ENCODE data around the gene KRT6C. TPM values are rescaled to one million over a fixed set of nuclear protein-coding genes. Genes with fewer than 3 reads are reported as not detected.

The KRT6C gene
- total and polyA plus RNA-seq, 2 experiments from 2014 or later, result not detected

GRCh38 chr12:52436000-52436827 is 37.4 kb downstream of the KRT6C start:
- H4K20me1 ChIP-seq (ENCODE audit: insufficient read depth), result no peaks in the 10 kb centered on the region
- H3K36me3 ChIP-seq (ENCODE audit: low read depth), result no peaks in the 10 kb centered on the region
- no peak overlapping the region for H3K9ac ChIP-seq
- no peak overlapping the region for H3K4me3 ChIP-seq
- H3K27ac ChIP-seq, result no peak overlapping the region
- peaks cover 18% of the 10 kb centered on the region for H3F3A ChIP-seq (ENCODE audit: insufficient read depth)
- no peaks in the 10 kb centered on the region for H3K9me3 ChIP-seq (ENCODE audit: low read depth)
- peaks cover 10% of the 10 kb centered on the region; the same call in 1 of the 2 replicates for H3K27me3 ChIP-seq (replicated peaks; ENCODE audit: insufficient read depth)
- no peaks in the 10 kb centered on the region for H3K79me2 ChIP-seq (ENCODE audit: insufficient read depth)
- H3K4me1 ChIP-seq (ENCODE audit: insufficient read depth), result peaks cover 13% of the 10 kb centered on the region
- no peak overlapping the region for H2AFZ ChIP-seq
- DNase-seq, result peak; percentile 56
- H3K9me2 ChIP-seq (ENCODE audit: insufficient read depth), result no peaks in the 10 kb centered on the region
- H3K4me2 ChIP-seq (ENCODE audit: unreplicated experiment), result no peak overlapping the region
- in situ Hi-C loops (cut with MboI), result no loop called here
- TF ChIP-seq EZH2phosphoT487 (IDR thresholded peaks at IDR 0.05; ENCODE audit: insufficient read depth, low read depth), result no peak
- TF ChIP-seq EZH2 (IDR thresholded peaks at IDR 0.05; ENCODE audit: insufficient read depth, poor library complexity, severe bottlenecking), result no peak
- 62% methylated on average over 9 of the region's 9 CpGs for WGBS, 2 experiments (ENCODE audit: low coverage in 1 of 2, low lambda C conversion rate in 2 of 2, missing lambda C conversion rate in 2 of 2)

GRCh38 chr12:52435659-52435999 is 38.0 kb downstream of the KRT6C start:
- Histone ChIP-seq H3K9me3 (ENCODE audit: low read depth) (no peaks in the 10 kb centered on the region), H4K20me1 (ENCODE audit: insufficient read depth) (no peaks in the 10 kb centered on the region), H3F3A (ENCODE audit: insufficient read depth) (peaks cover 14% of the 10 kb centered on the region), H3K4me3 (no peak overlapping the region), H3K9ac (no peak overlapping the region), H3K27me3 (replicated peaks; ENCODE audit: insufficient read depth) (peaks cover 10% of the 10 kb centered on the region; the same call in 1 of the 2 replicates), H3K36me3 (ENCODE audit: low read depth) (no peaks in the 10 kb centered on the region), H2AFZ (no peak overlapping the region), H3K27ac (no peak overlapping the region), H3K9me2 (ENCODE audit: insufficient read depth) (no peaks in the 10 kb centered on the region), H3K4me1 (ENCODE audit: insufficient read depth) (peaks cover 7% of the 10 kb centered on the region), H3K79me2 (ENCODE audit: insufficient read depth) (no peaks in the 10 kb centered on the region), H3K4me2 (ENCODE audit: unreplicated experiment) (no peak overlapping the region)
- TF ChIP-seq EZH2phosphoT487 (IDR thresholded peaks at IDR 0.05; ENCODE audit: insufficient read depth, low read depth) (no peak), EZH2 (IDR thresholded peaks at IDR 0.05; ENCODE audit: insufficient read depth, poor library complexity, severe bottlenecking) (no peak)
- no peak for DNase-seq
- in situ Hi-C loops (cut with MboI), result no loop called here
- 96 to 98% methylated on average over 6 of the region's 6 CpGs for whole genome bisulfite sequencing, 2 experiments (ENCODE audit: low coverage in 1 of 2, low lambda C conversion rate in 2 of 2, missing lambda C conversion rate in 2 of 2)

GRCh38 chr12:52434760-52435530 is 38.7 kb downstream of the KRT6C start:
- H3K36me3 ChIP-seq (ENCODE audit: low read depth), result no peaks in the 10 kb centered on the region
- H3K27ac ChIP-seq, result no peak overlapping the region
- H2AFZ ChIP-seq, result no peak overlapping the region
- H3K27me3 ChIP-seq (replicated peaks; ENCODE audit: insufficient read depth), result peaks cover 15% of the 10 kb centered on the region
- H3K4me2 ChIP-seq (ENCODE audit: unreplicated experiment), result no peak overlapping the region
- H3K4me3 ChIP-seq, result no peak overlapping the region
- no peaks in the 10 kb centered on the region for H3K9me2 ChIP-seq (ENCODE audit: insufficient read depth)
- peaks cover 8% of the 10 kb centered on the region; the same call in 1 of the 2 replicates for H3F3A ChIP-seq (ENCODE audit: insufficient read depth)
- DNase-seq, result peak; percentile 29
- WGBS, 2 experiments (ENCODE audit: low coverage in 1 of 2, low lambda C conversion rate in 2 of 2, missing lambda C conversion rate in 2 of 2), result 90 to 92% methylated on average over 6 of the region's 6 CpGs
- no peak for TF ChIP-seq EZH2 (IDR thresholded peaks at IDR 0.05; ENCODE audit: insufficient read depth, poor library complexity, severe bottlenecking)
- TF ChIP-seq EZH2phosphoT487 (IDR thresholded peaks at IDR 0.05; ENCODE audit: insufficient read depth, low read depth), result no peak
- peaks cover under 1% of the 10 kb centered on the region for H3K4me1 ChIP-seq (ENCODE audit: insufficient read depth)
- in situ Hi-C loops (cut with MboI), result no loop called here
- H3K79me2 ChIP-seq (ENCODE audit: insufficient read depth), result no peaks in the 10 kb centered on the region
- no peaks in the 10 kb centered on the region for H4K20me1 ChIP-seq (ENCODE audit: insufficient read depth)
- H3K9me3 ChIP-seq (ENCODE audit: low read depth), result no peaks in the 10 kb centered on the region
- no peak overlapping the region for H3K9ac ChIP-seq

GRCh38 chr12:52434081-52434733 is 39.4 kb downstream of the KRT6C start, which contains the start of gene KRT75:
TSS of gene KRT75 (minus strand) at chr12:52434371. CDS start at chr12:52434304, 67 bp downstream.
- H3K9ac ChIP-seq, result no peak within 1 kb of the TSS
- WGBS, 2 experiments (ENCODE audit: low coverage in 1 of 2, low lambda C conversion rate in 2 of 2, missing lambda C conversion rate in 2 of 2), result 73 to 74% methylated on average over 20 of the region's 20 CpGs
- H3K79me2 ChIP-seq (ENCODE audit: insufficient read depth), result no peaks in the 10 kb centered on the region
- H3K9me3 ChIP-seq (ENCODE audit: low read depth), result no peaks in the 10 kb centered on the region
- H3K27me3 ChIP-seq (replicated peaks; ENCODE audit: insufficient read depth), result peaks cover 20% of the 10 kb centered on the region
- TF ChIP-seq EZH2phosphoT487 (IDR thresholded peaks at IDR 0.05; ENCODE audit: insufficient read depth, low read depth) (no peak), EZH2 (IDR thresholded peaks at IDR 0.05; ENCODE audit: insufficient read depth, poor library complexity, severe bottlenecking) (no peak)
- H3K4me2 ChIP-seq (ENCODE audit: unreplicated experiment), result no peak within 1 kb of the TSS
- no peaks in the 10 kb centered on the region for H3K36me3 ChIP-seq (ENCODE audit: low read depth)
- peaks cover 5% of the 10 kb centered on the region; the same call in 1 of the 2 replicates for H3F3A ChIP-seq (ENCODE audit: insufficient read depth)
- DNase-seq, result peak; percentile 57
- no peaks in the 10 kb centered on the region for H3K9me2 ChIP-seq (ENCODE audit: insufficient read depth)
- H2AFZ ChIP-seq, result no peak within 1 kb of the TSS
- no peaks in the 10 kb centered on the region for H4K20me1 ChIP-seq (ENCODE audit: insufficient read depth)
- no peak within 1 kb of the TSS for H3K4me3 ChIP-seq
- no peak within 1 kb of the TSS for H3K27ac ChIP-seq
- no peaks in the 10 kb centered on the region; the same call in 1 of the 2 replicates for H3K4me1 ChIP-seq (ENCODE audit: insufficient read depth)
- in situ Hi-C loops (cut with MboI), result no loop called here
